22Rv1 (cell line): ENCODE results near the gene TUBGCP5.

Source experiments
- H3K27ac ChIP-seq: fragments of 450-650 bp; 2 replicates; pipeline ENCODE4 v1.5.1; 2017
- CTCF ChIP-seq: fragments of 450-650 bp; IDR thresholded peaks from 2 replicates; pipeline ENCODE4 v1.5.1; 2017; ENCODE audit warnings: mild to moderate bottlenecking
- ZFX ChIP-seq: fragments of 450-650 bp; IDR thresholded peaks from 2 replicates; pipeline ENCODE4 v1.6.1; 2017; ENCODE audit warnings: antibody characterized with exemption, borderline replicate concordance

TUBGCP5 gene

GRCh38 chr15:22951031-22951380 lies 88.4 kb downstream of the TUBGCP5 start:
- TF ChIP-seq CTCF (no peak), ZFX (no peak)
- no peak overlapping the region for H3K27ac ChIP-seq

- no peak for TF ChIP-seq ZFX
- TF ChIP-seq CTCF: no peak
- no peak overlapping the region for H3K27ac ChIP-seq
Observed at GRCh38 chr15:22950256-22950990, 88.9 kb downstream of the TUBGCP5 start.
